Dermis microvascular lymphatic vessel endothelial cell (primary cell): ENCODE measurements around the gene TLNRD1. TPM values are rescaled to one million over a fixed set of nuclear protein-coding genes. Genes with fewer than 3 reads are reported as not detected.
A peak's percentile ranks its signal among the peaks of the same experiment; 100 is the strongest.

Source experiments
- DNase-seq, 2 donors: peaks; one replicate each; pipeline versions ENCODE4 v3.0.0 to v3.0.0-alpha.2; 2010; ENCODE audit warnings: low read depth in 2 of 2
- total RNA-seq: library from RNA; depleted of rRNA; stranded (reverse); fragments of >200 nt; gene quantifications from 2 replicates; pipeline ENCODE4 v1.2.1, GENCODE V29; 2014

The TLNRD1 gene
- total RNA-seq, 1 donor from 2014 or later, result 8.0 TPM

GRCh38 chr15:81025721-81026370 is 25.1 kb downstream of the TLNRD1 start:
- no peak for DNase-seq

GRCh38 chr15:81026836-81027599 is 26.3 kb downstream of the TLNRD1 start:
- no peak for DNase-seq

GRCh38 chr15:81029414-81030300 is 28.9 kb downstream of the TLNRD1 start:
- peak in 1 of 2 donors; percentile 35 for DNase-seq

DNA sequence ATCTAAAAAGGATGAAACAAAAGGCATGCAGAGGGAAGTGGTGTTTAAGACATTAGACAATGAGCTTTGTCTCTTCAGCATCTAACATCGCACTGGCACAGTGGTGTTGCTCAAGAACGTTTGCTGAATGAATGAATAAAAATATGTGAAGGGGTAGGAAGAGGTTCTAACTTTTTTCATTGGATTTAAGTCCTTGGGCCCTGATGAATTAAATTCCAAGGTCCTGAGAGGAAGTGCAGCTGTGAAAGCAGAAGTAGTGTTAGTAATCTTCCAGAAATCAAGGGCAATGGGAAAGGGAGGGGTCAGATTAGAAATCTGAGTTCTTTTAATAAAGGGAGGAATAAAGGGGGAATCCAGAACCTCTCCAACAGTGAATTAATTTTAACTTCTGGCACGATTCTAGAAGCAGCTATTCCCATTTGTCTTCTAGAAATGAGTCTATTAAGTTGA is 29.6 kb downstream of the TLNRD1 start:
- no peak for DNase-seq

DNA sequence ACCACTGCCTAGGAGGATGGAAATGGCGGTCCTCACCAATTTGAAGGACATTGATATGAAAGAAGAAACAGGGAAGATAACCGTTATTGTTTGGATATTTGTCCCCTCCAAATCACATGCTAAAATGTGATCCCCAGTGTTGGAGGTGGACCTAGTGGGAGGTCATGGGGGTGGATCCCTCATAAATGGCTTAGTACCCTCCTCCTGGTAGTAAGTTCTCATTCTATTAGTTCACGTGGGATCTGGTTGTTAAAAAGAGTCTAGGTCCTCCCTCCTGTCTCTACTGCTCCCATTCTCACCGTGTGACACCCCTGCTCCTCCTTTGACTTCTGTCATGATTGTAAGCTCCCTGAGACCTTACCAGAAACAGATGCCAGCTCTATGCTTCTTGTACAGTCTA is 30.5 kb downstream of the TLNRD1 start:
- DNase-seq, result no peak

DNA sequence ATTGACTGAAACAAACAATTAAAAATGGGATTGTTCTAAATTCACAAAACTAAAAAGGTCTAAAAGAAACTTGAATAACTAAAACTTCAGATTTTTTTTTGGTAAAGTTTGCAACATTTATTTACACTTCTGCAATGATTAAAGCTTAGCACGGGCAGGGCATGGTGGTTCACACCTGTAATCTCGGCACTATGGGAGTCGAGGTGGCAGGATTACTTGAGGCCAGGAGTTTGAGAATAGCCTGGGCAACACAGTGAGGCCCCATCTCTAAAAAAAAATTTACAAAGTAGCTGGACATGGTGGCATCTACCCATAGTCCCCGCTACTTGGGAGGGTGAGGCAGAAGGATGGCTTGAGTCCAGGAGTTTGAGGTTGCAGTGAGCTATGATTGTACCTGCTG is 31.6 kb downstream of the TLNRD1 start:
- DNase-seq, result no peak

- no peak for DNase-seq
Measured at GRCh38 chr15:81032818-81033217, 32.1 kb downstream of the TLNRD1 start.

- DNase-seq, result peak in 1 of 2 donors; percentile 24
Measured at GRCh38 chr15:81033508-81033907, 32.8 kb downstream of the TLNRD1 start.

DNA sequence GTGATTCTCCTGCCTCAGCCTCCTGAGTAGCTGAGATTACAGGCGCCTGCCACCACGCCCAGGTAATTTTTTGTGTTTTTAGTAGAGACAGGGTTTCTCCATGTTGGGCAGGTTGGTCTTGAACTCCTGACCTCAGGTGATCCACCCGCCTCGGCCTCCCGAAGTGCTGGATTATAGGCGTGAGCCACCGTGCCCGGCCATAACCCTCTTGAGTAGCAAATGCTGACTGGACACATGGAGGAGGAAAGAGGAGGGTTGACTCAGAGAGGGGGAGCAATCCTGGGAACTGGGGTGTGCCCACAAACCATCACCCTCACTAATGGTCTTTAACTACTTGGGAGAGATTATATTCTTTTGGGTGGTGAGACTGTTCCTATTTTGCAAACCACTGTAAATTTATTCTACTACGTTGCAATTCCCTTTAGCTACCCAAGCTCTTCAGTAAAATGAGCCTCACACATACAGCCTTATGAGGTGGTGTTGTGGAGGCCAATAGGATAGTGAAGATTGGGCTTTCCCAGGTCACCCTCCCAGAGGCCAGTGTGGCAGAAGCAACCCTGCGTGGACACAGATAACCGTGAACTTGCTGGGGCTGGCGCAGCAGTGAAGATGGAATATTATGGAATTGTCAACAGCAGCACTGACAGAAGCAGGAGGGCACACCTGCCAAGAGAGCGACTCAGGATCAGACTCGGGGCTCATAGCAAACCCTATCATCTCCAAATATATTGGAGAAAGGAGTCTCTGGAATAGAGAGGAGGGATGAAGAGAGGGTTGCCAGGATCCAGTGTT is 37.4 kb downstream of the TLNRD1 start:
- no peak for DNase-seq

GRCh38 chr15:81038975-81039607 is 38.4 kb downstream of the TLNRD1 start:
- DNase-seq, result peak; percentile 36 to 81

- DNase-seq, result no peak
Measured at GRCh38 chr15:81040757-81041156, 40.0 kb downstream of the TLNRD1 start.

GRCh38 chr15:81043281-81043934 is 42.7 kb downstream of the TLNRD1 start:
- no peak for DNase-seq

DNA sequence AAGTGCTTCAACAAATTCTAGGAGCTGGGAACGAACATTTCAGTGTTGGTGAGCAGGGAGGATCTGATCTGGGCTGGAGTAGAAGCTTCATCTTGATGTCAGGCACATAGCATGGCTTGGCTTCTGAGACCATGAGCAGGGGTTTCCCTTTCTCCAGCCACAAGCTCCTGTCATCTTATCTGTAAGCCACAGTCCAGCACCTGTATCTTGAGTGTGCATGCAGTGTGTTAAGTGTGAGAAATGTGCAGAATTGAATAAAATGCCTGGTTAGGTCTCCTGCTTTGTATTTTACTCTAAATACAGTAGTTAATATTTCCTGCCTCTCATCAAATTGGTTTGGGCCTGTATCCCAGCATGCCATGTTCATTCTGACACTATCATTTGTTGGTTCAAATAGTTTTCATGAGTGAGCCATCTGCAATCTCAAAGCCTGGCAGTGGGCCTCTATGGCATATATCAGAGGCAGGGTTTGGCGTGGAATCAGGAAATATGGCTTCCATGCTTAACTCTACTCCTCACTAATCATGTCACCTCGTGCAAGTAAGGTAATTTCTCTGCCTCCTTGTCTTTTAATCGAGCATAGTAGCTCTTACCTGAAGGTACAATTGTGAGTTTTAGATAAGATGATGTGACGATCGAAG is 43.3 kb downstream of the TLNRD1 start:
- no peak for DNase-seq

- DNase-seq, result no peak
Measured at GRCh38 chr15:81046290-81046689, 45.6 kb downstream of the TLNRD1 start.

- DNase-seq, result no peak
Measured at GRCh38 chr15:81047928-81048327, 47.2 kb downstream of the TLNRD1 start.

DNA sequence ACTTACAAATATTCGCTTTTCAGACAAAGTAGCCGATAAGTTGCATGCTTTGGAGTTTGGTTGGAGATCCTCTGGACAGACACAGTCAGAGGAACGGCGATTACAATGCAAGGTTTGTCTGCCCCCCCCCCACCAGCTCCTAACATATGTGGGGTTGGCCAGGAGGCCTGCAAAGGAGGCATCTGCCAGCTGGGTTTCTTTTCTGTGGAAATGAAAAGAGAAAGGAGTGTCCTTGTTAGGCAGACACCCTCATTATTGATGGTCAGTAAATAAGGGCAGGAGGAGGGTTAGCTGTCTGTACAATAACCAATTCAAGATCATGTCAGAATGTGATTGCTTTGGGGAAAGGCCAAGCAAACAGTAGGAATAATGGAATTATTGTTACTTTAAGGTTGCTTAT is 49.1 kb downstream of the TLNRD1 start:
- DNase-seq, result no peak

DNA sequence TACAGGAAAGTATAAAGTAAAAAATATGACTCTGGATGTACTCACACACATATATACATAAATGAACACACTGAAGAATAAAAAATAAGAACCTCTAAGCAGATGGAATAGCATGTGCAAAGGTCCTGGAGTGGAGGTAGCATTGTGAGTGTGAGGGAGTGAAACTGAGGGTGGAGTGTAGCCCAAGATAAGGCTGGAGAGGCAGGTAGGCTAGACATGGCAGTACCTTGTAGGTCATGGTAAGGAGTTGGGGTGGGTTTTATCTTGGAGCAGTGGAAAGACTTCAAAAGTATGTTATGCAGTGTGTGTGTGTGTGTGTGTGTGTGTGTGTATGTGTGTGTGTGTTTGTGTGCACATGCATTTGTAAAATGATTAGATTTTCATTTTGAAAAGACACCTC is 49.5 kb downstream of the TLNRD1 start:
- DNase-seq, result no peak

- DNase-seq, result no peak
Measured at GRCh38 chr15:81050805-81051204, 50.1 kb downstream of the TLNRD1 start.

DNA sequence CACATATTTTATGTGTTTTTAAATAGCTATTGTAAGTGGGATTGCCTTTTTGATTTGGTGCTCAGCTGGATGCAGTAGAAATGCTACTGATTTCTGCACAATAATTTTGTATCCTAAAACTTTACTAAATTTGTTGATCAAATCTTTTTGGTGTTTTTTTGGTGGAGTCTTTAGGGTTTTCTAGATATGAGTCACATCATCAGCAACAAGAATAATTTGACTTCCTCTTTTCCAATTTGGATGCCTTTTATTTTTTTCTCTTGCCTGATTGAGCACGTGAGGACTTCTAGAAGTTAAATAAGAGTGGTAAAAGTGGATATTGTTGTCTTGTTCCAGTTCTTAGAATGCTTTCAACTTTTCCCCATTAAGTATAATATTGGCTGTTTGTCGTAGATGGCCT is 51.3 kb downstream of the TLNRD1 start:
- DNase-seq, result no peak

DNA sequence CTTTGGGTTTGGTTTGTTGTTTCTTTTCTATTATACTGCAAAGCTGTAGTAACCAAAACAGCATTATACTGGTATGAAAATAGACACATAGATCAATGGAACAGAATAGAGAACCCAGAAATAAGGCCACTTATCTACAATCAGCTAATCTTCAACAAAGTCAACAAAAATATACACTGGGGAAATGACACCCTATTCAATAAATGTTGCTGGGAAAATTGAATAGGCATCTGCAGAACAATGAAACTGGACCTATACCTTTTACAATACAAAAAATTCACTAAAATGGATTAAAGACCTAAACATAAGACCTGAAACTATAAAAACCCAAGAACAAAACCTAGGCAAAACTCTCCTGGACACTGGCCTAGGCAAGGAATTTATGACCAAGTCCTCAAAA is 52.9 kb downstream of the TLNRD1 start:
- DNase-seq, result no peak
